ENCODE measurements around the gene CNMD. TPM values are rescaled to one million over a fixed set of nuclear protein-coding genes. Genes with fewer than 3 reads are reported as not detected.

Gene CNMD
- total and polyA plus RNA-seq, 2 of the 4 experiments (the other 2 are of a cell fraction): not detected

DNA sequence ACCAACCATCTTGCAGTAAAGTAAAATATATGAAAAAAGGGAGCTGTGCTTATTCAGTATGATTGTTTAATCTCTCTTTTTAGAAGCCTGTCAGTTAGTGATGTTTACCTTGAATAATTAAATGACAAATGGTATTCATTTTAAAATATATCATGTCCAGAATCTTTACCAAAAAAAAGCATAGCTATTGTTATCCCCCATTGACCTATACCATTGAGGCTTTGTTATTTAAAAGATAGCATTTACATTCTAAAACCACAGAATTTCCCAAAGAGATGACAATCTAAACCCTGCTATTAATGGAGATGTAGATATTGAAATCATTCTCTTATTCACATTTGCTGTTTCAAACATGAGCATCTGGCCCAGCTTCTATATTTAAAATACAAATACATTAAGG lies 2.2 kb downstream of the CNMD start:
- dilution Hi-C loops (cut with HindIII; ENCODE audit: low sequenced_read_pairs, unreplicated experiment) (no loop called here), in situ Hi-C loops (cut with MboI; ENCODE audit: low sequenced_read_pairs) (no loop called here), intact Hi-C loops (cut with micrococcal nuclease) (no loop called here)
- Histone ChIP-seq H2BK15ac (ENCODE audit: low read depth, low read length) (no peak overlapping the region), H3K79me1 (ENCODE audit: low read depth in 1 of 2, low read length in 2 of 2) (no peaks in the 10 kb centered on the region), H3K4ac (ENCODE audit: low read depth, low read length) (no peak overlapping the region), H3K9me1 (ENCODE audit: insufficient read depth, low read length) (no peaks in the 10 kb centered on the region), H3K23ac (ENCODE audit: low read depth, low read length) (no peak overlapping the region), H2AK5ac (ENCODE audit: low read depth, low read length) (no peak overlapping the region), H2BK5ac (ENCODE audit: low read depth, low read length, poor library complexity, severe bottlenecking) (no peak overlapping the region), H2AK9ac (replicated peaks; ENCODE audit: low read depth, low read length, poor library complexity) (no peak overlapping the region), H3K18ac (ENCODE audit: low read depth, low read length) (no peak overlapping the region), H3K14ac (replicated peaks; ENCODE audit: low read depth, low read length) (no peak overlapping the region), H3K9ac (ENCODE audit: low read depth, low read length) (no peak overlapping the region), H4K5ac (ENCODE audit: low read depth, low read length) (no peak overlapping the region), H4K20me1 (ENCODE audit: insufficient read depth, low read length) (no peaks in the 10 kb centered on the region), H3K4me3 (ENCODE audit: insufficient read depth, low read depth, low read length) (no peak overlapping the region), H2BK20ac (ENCODE audit: low read depth, low read length) (no peak overlapping the region), H3K4me1 (ENCODE audit: control insufficient read depth, insufficient read depth, low read length) (no peaks in the 10 kb centered on the region; the same call in 1 of the 2 replicates), H3K9me3 (ENCODE audit: control insufficient read depth, insufficient read depth, low read length) (no peaks in the 10 kb centered on the region), H3K27me3 (ENCODE audit: control insufficient read depth, insufficient read depth, low read length) (peaks cover 28% of the 10 kb centered on the region), H3K56ac (ENCODE audit: extremely low read depth, insufficient read depth, low read length) (no peak overlapping the region), H2BK120ac (ENCODE audit: low read depth, low read length) (no peak overlapping the region), H4K91ac (ENCODE audit: insufficient read depth, low read depth, low read length) (no peak overlapping the region), H3K36me3 (ENCODE audit: control insufficient read depth, insufficient read depth, low read length) (no peaks in the 10 kb centered on the region), H3K4me2 (ENCODE audit: low read depth, low read length) (no peak overlapping the region), H2AFZ (replicated peaks; ENCODE audit: low read length, poor library complexity) (no peak overlapping the region), H3K27ac (ENCODE audit: insufficient read depth, low read length) (no peak overlapping the region), H4K8ac (ENCODE audit: low read depth in 2 of 2, low read length in 2 of 2) (no peak overlapping the region)
- CTCF ChIA-PET: no interaction called here
- ATAC-seq (ENCODE audit: low read depth) (no peak), DNase-seq (no peak)
- POLR2A ChIA-PET (ENCODE audit: unreplicated experiment): no interaction called here
- TF ChIP-seq RAD21 (IDR thresholded peaks at IDR 0.05; ENCODE audit: low read length) (no peak), FOS (IDR thresholded peaks at IDR 0.05; ENCODE audit: low read depth, low read length) (no peak), POLR2A (IDR thresholded peaks at IDR 0.05; ENCODE audit: low read depth, low read length) (no peak), MXI1 (IDR thresholded peaks at IDR 0.05; ENCODE audit: borderline replicate concordance, low read depth, low read length) (no peak), RCOR1 (IDR thresholded peaks at IDR 0.05; ENCODE audit: insufficient replicate concordance, low read length) (no peak), SMC3 (IDR thresholded peaks at IDR 0.05; ENCODE audit: low read depth, low read length) (no peak), RFX5 (IDR thresholded peaks at IDR 0.05; ENCODE audit: low read depth, low read length) (no peak), MAZ (IDR thresholded peaks at IDR 0.05; ENCODE audit: borderline replicate concordance, low read depth, low read length) (no peak), NFE2L2 (IDR thresholded peaks at IDR 0.05; ENCODE audit: low read depth, low read length) (no peak)
- TF ChIP-seq, protein P1, sequence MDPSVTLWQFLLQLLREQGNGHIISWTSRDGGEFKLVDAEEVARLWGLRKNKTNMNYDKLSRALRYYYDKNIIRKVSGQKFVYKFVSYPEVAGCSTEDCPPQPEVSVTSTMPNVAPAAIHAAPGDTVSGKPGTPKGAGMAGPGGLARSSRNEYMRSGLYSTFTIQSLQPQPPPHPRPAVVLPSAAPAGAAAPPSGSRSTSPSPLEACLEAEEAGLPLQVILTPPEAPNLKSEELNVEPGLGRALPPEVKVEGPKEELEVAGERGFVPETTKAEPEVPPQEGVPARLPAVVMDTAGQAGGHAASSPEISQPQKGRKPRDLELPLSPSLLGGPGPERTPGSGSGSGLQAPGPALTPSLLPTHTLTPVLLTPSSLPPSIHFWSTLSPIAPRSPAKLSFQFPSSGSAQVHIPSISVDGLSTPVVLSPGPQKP (IDR thresholded peaks at IDR 0.05; ENCODE audit: borderline replicate concordance, low read depth, low read length): no peak
- no TSS peak for BruUV-seq (replicated peaks)
